Measurements from ENCODE around the gene NME1.
"Not testable (repeated sequence)": the region's sequence is repeated elsewhere in the genome, so short reads cannot be mapped to it uniquely, and the experiment has no call there.

The NME1 gene

GRCh38 chr17:51166198-51166986 is 13.0 kb downstream of the NME1 start, which contains the start of gene NME2:
TSS of gene NME2 (plus strand) at chr17:51166411. CDS start at chr17:51166831, 420 bp downstream.
- Mint-ChIP-seq H3K4me1 (peaks cover 21% of the 10 kb centered on the region), H3K36me3 (ENCODE audit: low read depth) (peaks cover 47% of the 10 kb centered on the region), H3K27ac (peak within 1 kb of the TSS; percentile 80 to 96 (median 95)), H3K27me3 (ENCODE audit: low read depth) (no peaks in the 10 kb centered on the region), H3K9me3 (no peaks in the 10 kb centered on the region), H3K4me3 (peak within 1 kb of the TSS; percentile 91 to 92 (median 92))
- no peak for TF ChIP-seq CTCF (IDR thresholded peaks at IDR 0.05; ENCODE audit: unreplicated experiment in 3 of 3)

- peak overlapping the region; percentile 80 to 90 (median 83) for H3K4me3 Mint-ChIP-seq
- peak overlapping the region; percentile 41 to 66 (median 54) for H3K27ac Mint-ChIP-seq
- peaks cover 44% of the 10 kb centered on the region for H3K36me3 Mint-ChIP-seq (ENCODE audit: low read depth)
- TF ChIP-seq CTCF (IDR thresholded peaks at IDR 0.05; ENCODE audit: unreplicated experiment in 3 of 3), result peak; percentile 65 to 81 (median 74)
- no peaks in the 10 kb centered on the region for H3K27me3 Mint-ChIP-seq (ENCODE audit: low read depth)
- no peaks in the 10 kb centered on the region for H3K9me3 Mint-ChIP-seq
- peaks cover 21% of the 10 kb centered on the region for H3K4me1 Mint-ChIP-seq
Measured at GRCh38 chr17:51166987-51167931, 13.9 kb downstream of the NME1 start.

GRCh38 chr17:51169340-51169739 is 16.0 kb downstream of the NME1 start:
- Mint-ChIP-seq H3K4me1 (peaks cover 21% of the 10 kb centered on the region), H3K27ac (peak overlapping the region in 2 of 3 experiments; percentile 12 to 28), H3K4me3 (peak overlapping the region; percentile 62 to 77 (median 64)), H3K9me3 (no peaks in the 10 kb centered on the region), H3K27me3 (ENCODE audit: low read depth) (no peaks in the 10 kb centered on the region), H3K36me3 (ENCODE audit: low read depth) (peaks cover 40% of the 10 kb centered on the region)
- TF ChIP-seq CTCF (IDR thresholded peaks at IDR 0.05; ENCODE audit: unreplicated experiment in 3 of 3), result no peak

GRCh38 chr17:51170736-51171135 is 17.4 kb downstream of the NME1 start:
- no peaks in the 10 kb centered on the region for H3K9me3 Mint-ChIP-seq
- H3K4me3 Mint-ChIP-seq, result no peak overlapping the region
- no peaks in the 10 kb centered on the region for H3K27me3 Mint-ChIP-seq (ENCODE audit: low read depth)
- no peak for TF ChIP-seq CTCF (IDR thresholded peaks at IDR 0.05; ENCODE audit: unreplicated experiment in 3 of 3)
- no peak overlapping the region for H3K27ac Mint-ChIP-seq
- H3K4me1 Mint-ChIP-seq, result peaks cover 11% of the 10 kb centered on the region
- peaks cover 40% of the 10 kb centered on the region for H3K36me3 Mint-ChIP-seq (ENCODE audit: low read depth)

- peaks cover 42% of the 10 kb centered on the region for H3K36me3 Mint-ChIP-seq (ENCODE audit: low read depth)
- H3K4me3 Mint-ChIP-seq, H3K4me1 Mint-ChIP-seq: not testable (repeated sequence)
Measured at GRCh38 chr17:51172030-51172429, 18.7 kb downstream of the NME1 start.

GRCh38 chr17:51180486-51180885 is 27.1 kb downstream of the NME1 start:
- no peaks in the 10 kb centered on the region for H3K9me3 Mint-ChIP-seq
- no peak for TF ChIP-seq CTCF (IDR thresholded peaks at IDR 0.05; ENCODE audit: unreplicated experiment in 3 of 3)
- no peaks in the 10 kb centered on the region for H3K27me3 Mint-ChIP-seq (ENCODE audit: low read depth)
- H3K4me1 Mint-ChIP-seq, result peaks cover 18% of the 10 kb centered on the region
- peaks cover 43% of the 10 kb centered on the region for H3K36me3 Mint-ChIP-seq (ENCODE audit: low read depth)
- peak overlapping the region; percentile 35 to 55 (median 53) for H3K27ac Mint-ChIP-seq
- no peak overlapping the region for H3K4me3 Mint-ChIP-seq

More at GRCh38 chr17:51172030-51172429, 18.7 kb downstream of the NME1 start:
- not testable (repeated sequence) for H3K9me3 Mint-ChIP-seq; H3K27ac Mint-ChIP-seq; H3K27me3 Mint-ChIP-seq (ENCODE audit: low read depth)

All from nephron (organoid).